SU-DHL-6 (cell line): ENCODE data around the gene MIER2.

Experiments
- H2AFZ ChIP-seq: fragments of 200-600 bp; sonication (generic); 2 replicates; pipeline ENCODE4 v1.6.1; 2014; ENCODE audit warnings: low read depth, mild to moderate bottlenecking, moderate library complexity, mixed read lengths, antibody characterized with exemption, low read length; ENCODE audit not compliant: severe bottlenecking
- H3F3A ChIP-seq: fragments of 200-600 bp; shearing (Covaris generic); 2 replicates; pipeline ENCODE4 v1.6.0; 2016; ENCODE audit warnings: antibody characterized with exemption, mild to moderate bottlenecking; ENCODE audit not compliant: insufficient read depth
- H3K27ac ChIP-seq: fragments of 200-600 bp; sonication (generic); 2 replicates; pipeline ENCODE4 v1.5.1; 2016; ENCODE audit warnings: low read depth, mild to moderate bottlenecking, low read length, moderate library complexity, mixed read lengths
- H3K27me3 ChIP-seq: fragments of 200-600 bp; sonication (generic), shearing (Covaris generic); 2 replicates; pipeline ENCODE4 v1.6.0; 2014; ENCODE audit warnings: mild to moderate bottlenecking, low read length
- H3K36me3 ChIP-seq: fragments of 200-600 bp; sonication (generic); 2 replicates; pipeline ENCODE4 v1.6.1; 2014; ENCODE audit warnings: mild to moderate bottlenecking, low read length, mixed read lengths
- H3K4me2 ChIP-seq: fragments of 300-600, 200-600 bp; shearing (Covaris generic), sonication (generic); 2 replicates; pipeline ENCODE4 v1.6.0; 2014; ENCODE audit warnings: low read length, low read depth, mild to moderate bottlenecking; ENCODE audit not compliant: poor library complexity, severe bottlenecking
- H3K4me3 ChIP-seq: fragments of 200-600 bp; sonication (generic); 2 replicates; pipeline ENCODE4 v1.5.1; 2014; ENCODE audit warnings: antibody characterized with exemption, low read length, mild to moderate bottlenecking, mixed read lengths; ENCODE audit not compliant: insufficient read depth, poor library complexity, severe bottlenecking
- H3K79me2 ChIP-seq: fragments of 200-600 bp; sonication (generic); 2 replicates; pipeline ENCODE4 v1.6.1; 2014; ENCODE audit warnings: mild to moderate bottlenecking, low read length, moderate library complexity; ENCODE audit not compliant: insufficient read depth
- H3K9ac ChIP-seq: fragments of 200-600 bp; sonication (generic); 2 replicates; pipeline ENCODE4 v1.7.0; 2014; ENCODE audit warnings: mild to moderate bottlenecking, low read length
- H3K9me2 ChIP-seq: fragments of 200-600 bp; sonication (generic); replicated peaks from 2 replicates; pipeline ENCODE4 v1.6.1; 2014; ENCODE audit warnings: low read length; ENCODE audit not compliant: insufficient read depth
- H3K9me3 ChIP-seq: fragments of 200-600 bp; sonication (generic); 2 replicates; pipeline ENCODE4 v1.6.1; 2014; ENCODE audit warnings: low read length, mixed read lengths; ENCODE audit not compliant: insufficient read depth
- H4K20me1 ChIP-seq: fragments of 200-600 bp; sonication (generic); 2 replicates; pipeline ENCODE4 v1.6.1; 2014; ENCODE audit warnings: low read depth, mild to moderate bottlenecking, antibody characterized with exemption, low read length, moderate library complexity, mixed read lengths
- EZH2phosphoT487 ChIP-seq: fragments of 200-600 bp; sonication (generic), shearing (Covaris generic); conservative IDR thresholded peaks from 2 replicates; pipeline ENCODE4 v1.6.1; 2018; ENCODE audit warnings: mild to moderate bottlenecking, antibody characterized with exemption, low read length, moderate library complexity, mixed read lengths
- TF ChIP-seq, protein P1 (sequence below): fragments of 200-600 bp; sonication (generic); IDR thresholded peaks from one replicate; pipeline ENCODE4 v1.5.1; 2017; ENCODE audit warnings: antibody characterized with exemption, mild to moderate bottlenecking, low read length, moderate library complexity; ENCODE audit not compliant: insufficient read depth, poor library complexity, severe bottlenecking

The MIER2 gene

GRCh38 chr19:389935-390289, 45.3 kb upstream of the MIER2 start:
- H3K36me3 ChIP-seq = no peaks in the 10 kb centered on the region
- TF ChIP-seq, protein P1, sequence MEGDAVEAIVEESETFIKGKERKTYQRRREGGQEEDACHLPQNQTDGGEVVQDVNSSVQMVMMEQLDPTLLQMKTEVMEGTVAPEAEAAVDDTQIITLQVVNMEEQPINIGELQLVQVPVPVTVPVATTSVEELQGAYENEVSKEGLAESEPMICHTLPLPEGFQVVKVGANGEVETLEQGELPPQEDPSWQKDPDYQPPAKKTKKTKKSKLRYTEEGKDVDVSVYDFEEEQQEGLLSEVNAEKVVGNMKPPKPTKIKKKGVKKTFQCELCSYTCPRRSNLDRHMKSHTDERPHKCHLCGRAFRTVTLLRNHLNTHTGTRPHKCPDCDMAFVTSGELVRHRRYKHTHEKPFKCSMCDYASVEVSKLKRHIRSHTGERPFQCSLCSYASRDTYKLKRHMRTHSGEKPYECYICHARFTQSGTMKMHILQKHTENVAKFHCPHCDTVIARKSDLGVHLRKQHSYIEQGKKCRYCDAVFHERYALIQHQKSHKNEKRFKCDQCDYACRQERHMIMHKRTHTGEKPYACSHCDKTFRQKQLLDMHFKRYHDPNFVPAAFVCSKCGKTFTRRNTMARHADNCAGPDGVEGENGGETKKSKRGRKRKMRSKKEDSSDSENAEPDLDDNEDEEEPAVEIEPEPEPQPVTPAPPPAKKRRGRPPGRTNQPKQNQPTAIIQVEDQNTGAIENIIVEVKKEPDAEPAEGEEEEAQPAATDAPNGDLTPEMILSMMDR = no peak
- no peak for TF ChIP-seq EZH2phosphoT487
- H3K9ac ChIP-seq = no peak overlapping the region
- no peaks in the 10 kb centered on the region for H3K27me3 ChIP-seq
- H3K79me2 ChIP-seq = no peaks in the 10 kb centered on the region
- no peak overlapping the region for H3K4me3 ChIP-seq
- no peak overlapping the region for H3K27ac ChIP-seq
- H3K4me2 ChIP-seq = no peak overlapping the region
- H2AFZ ChIP-seq = no peak overlapping the region
- no peaks in the 10 kb centered on the region for H3F3A ChIP-seq
- H3K9me2 ChIP-seq = no peaks in the 10 kb centered on the region
- no peaks in the 10 kb centered on the region for H4K20me1 ChIP-seq
- peaks cover 10% of the 10 kb centered on the region; the same call in 1 of the 2 replicates for H3K9me3 ChIP-seq

- Histone ChIP-seq H3K4me3 (no peak overlapping the region), H3K9me2 (no peaks in the 10 kb centered on the region), H3K36me3 (no peaks in the 10 kb centered on the region), H3K79me2 (no peaks in the 10 kb centered on the region), H2AFZ (no peak overlapping the region), H3K9me3 (peaks cover 10% of the 10 kb centered on the region; the same call in 1 of the 2 replicates), H3K27me3 (no peaks in the 10 kb centered on the region), H3K27ac (no peak overlapping the region), H3F3A (no peaks in the 10 kb centered on the region), H4K20me1 (no peaks in the 10 kb centered on the region), H3K4me2 (no peak overlapping the region), H3K9ac (no peak overlapping the region)
- TF ChIP-seq, protein P1 = no peak
- TF ChIP-seq EZH2phosphoT487 = no peak
These were observed 44.8 kb upstream of the MIER2 start for GRCh38 chr19:389255-389934.

- Histone ChIP-seq H3K4me2 (no peak overlapping the region), H3K9me3 (peaks cover 10% of the 10 kb centered on the region; the same call in 1 of the 2 replicates), H4K20me1 (no peaks in the 10 kb centered on the region), H3K79me2 (no peaks in the 10 kb centered on the region), H3K9me2 (no peaks in the 10 kb centered on the region), H3K4me3 (no peak overlapping the region), H2AFZ (no peak overlapping the region), H3K36me3 (no peaks in the 10 kb centered on the region), H3K9ac (no peak overlapping the region), H3K27me3 (no peaks in the 10 kb centered on the region), H3K27ac (no peak overlapping the region), H3F3A (no peaks in the 10 kb centered on the region)
- TF ChIP-seq EZH2phosphoT487 = no peak
- TF ChIP-seq, protein P1 = no peak
These were observed 44.1 kb upstream of the MIER2 start for GRCh38 chr19:388691-389090.
